K562 (cell line): ENCODE measurements around the gene DNMT1.

Experiments
- EP300 ChIP-seq: IDR thresholded peaks from 2 replicates; pipeline ENCODE4 v1.6.1; 2012; ENCODE audit warnings: low read length, improper control_type of control experiment
- RAD51 ChIP-seq: fragments of 450-650 bp; IDR thresholded peaks from 2 replicates; pipeline ENCODE4 v1.7.1; 2016; ENCODE audit warnings: low read depth, mild to moderate bottlenecking, borderline replicate concordance
- TF ChIP-seq, protein P1 (sequence below), 3 experiments: IDR thresholded peaks in 2 of 3; conservative IDR thresholded peaks in 1 of 3; 2 replicates each; pipeline ENCODE4 v1.5.1; 2011 to 2012; ENCODE audit warnings: low read length in 3 of 3, mild to moderate bottlenecking in 3 of 3, control low read depth in 2 of 3, improper control_type of control experiment in 1 of 3, inconsistent platforms in 1 of 3, low read depth in 1 of 3, mixed read lengths in 1 of 3, moderate library complexity in 1 of 3; ENCODE audit not compliant: insufficient read depth in 2 of 3

DNA sequence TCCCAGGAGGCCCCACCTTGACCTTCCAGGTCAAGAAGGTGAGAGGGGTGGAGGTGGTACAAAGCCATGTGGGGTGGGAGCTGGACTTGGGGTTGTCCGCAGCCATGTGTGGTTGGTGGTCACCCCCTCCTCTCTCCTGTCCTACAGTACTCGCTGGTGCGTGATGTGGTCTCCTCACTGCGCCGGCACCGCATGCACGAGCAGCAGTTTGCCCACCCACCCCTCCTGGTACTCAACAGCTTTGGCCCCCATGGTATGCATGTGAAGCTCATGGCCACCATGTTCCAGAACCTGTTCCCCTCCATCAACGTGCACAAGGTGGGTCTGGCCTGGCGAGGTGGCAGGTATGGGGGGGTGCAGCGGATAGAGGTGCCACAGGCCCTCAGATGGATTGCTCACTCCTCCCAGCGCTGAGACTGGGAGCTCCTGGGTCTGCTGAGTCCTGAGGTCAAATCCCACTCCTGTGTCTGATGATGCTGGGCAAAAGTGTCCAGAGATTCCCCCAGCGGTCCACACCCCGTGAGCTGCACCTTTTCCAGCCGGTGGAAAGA, 86.9 kb downstream of the DNMT1 start:
- TF ChIP-seq EP300, result no peak
- TF ChIP-seq, protein P1, sequence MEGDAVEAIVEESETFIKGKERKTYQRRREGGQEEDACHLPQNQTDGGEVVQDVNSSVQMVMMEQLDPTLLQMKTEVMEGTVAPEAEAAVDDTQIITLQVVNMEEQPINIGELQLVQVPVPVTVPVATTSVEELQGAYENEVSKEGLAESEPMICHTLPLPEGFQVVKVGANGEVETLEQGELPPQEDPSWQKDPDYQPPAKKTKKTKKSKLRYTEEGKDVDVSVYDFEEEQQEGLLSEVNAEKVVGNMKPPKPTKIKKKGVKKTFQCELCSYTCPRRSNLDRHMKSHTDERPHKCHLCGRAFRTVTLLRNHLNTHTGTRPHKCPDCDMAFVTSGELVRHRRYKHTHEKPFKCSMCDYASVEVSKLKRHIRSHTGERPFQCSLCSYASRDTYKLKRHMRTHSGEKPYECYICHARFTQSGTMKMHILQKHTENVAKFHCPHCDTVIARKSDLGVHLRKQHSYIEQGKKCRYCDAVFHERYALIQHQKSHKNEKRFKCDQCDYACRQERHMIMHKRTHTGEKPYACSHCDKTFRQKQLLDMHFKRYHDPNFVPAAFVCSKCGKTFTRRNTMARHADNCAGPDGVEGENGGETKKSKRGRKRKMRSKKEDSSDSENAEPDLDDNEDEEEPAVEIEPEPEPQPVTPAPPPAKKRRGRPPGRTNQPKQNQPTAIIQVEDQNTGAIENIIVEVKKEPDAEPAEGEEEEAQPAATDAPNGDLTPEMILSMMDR (IDR thresholded peaks at IDR 0.05 in 2 of 3, conservative IDR thresholded peaks at IDR 0.05 in 1 of 3; ENCODE audit: insufficient read depth in 2 of 3, low read depth in 1 of 3, low read length in 3 of 3), result no peak
- TF ChIP-seq RAD51, result no peak
